PFSK-1 (cell line): Measurements from ENCODE around the gene SERPINF2.
A peak's percentile ranks its signal among the peaks of the same experiment; 100 is the strongest.

Experiments used
- POLR2AphosphoS5 ChIP-seq: IDR thresholded peaks from 2 replicates; pipeline ENCODE4 v1.6.1; 2012; ENCODE audit warnings: low read depth, mild to moderate bottlenecking, control low read depth, low read length, moderate library complexity
- SIN3A ChIP-seq: IDR thresholded peaks from 2 replicates; pipeline ENCODE4 v1.6.1; 2012; ENCODE audit warnings: mild to moderate bottlenecking, low read length, moderate library complexity, borderline replicate concordance; ENCODE audit not compliant: insufficient read depth
- TAF1 ChIP-seq: IDR thresholded peaks from 2 replicates; pipeline ENCODE4 v1.6.1; 2012; ENCODE audit warnings: low read length, control low read depth, borderline replicate concordance; ENCODE audit not compliant: insufficient read depth
- TF ChIP-seq, protein P1 (sequence below), 2 experiments: IDR thresholded peaks; 2 replicates each; pipeline versions ENCODE4 v1.6.1 to v1.8.0; 2011 to 2012; ENCODE audit warnings: low read depth in 2 of 2, low read length in 2 of 2, control low read depth in 1 of 2, inconsistent platforms in 1 of 2, mild to moderate bottlenecking in 1 of 2, moderate library complexity in 1 of 2; ENCODE audit not compliant: insufficient read depth in 1 of 2

DNA sequence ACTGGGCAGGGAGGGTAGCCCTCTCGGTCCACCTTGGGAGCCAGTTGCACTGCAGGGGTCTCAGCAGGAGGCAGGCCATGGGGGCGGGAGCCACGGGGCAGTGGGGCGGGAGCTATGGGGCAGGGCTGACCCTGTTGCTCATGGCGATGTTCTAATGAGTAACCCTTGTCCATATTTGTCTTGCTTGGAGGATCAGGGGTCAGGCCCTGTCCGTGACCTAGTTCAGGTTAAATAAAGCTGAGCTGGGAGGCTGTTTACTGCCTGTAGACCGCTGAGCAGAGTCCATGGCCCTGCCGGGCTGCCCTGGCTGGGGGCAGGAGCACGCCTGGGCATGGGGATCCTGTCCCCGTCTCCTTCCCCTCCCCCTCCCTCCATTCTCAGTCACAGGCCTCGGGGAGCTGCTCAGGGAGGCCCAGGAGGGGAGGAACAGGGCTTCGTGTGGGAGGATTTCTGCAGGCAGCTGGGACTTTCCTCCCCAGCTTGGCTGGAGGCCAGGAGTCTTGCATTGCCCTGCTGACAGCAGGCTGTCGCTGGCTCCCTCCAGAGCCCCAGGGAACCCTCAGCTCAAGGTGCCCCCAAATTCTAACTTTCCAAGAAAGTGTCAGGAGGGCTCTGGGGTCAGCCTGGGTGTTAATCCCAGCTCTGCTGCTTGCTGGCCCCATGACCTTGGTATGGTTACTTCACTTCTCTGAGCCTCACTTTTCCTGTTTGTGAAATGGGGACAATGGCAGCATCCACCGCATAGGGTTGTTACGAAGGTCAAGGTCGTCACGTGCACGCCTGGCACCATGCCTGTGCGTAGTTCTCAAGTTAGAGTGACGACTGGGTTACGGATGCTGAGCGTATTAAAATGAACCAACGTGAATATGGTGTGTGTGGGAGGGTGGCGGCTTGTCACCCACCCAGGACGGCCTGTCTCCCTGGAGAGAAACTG is 6.1 kb upstream of the SERPINF2 start:
- TF ChIP-seq, protein P1, sequence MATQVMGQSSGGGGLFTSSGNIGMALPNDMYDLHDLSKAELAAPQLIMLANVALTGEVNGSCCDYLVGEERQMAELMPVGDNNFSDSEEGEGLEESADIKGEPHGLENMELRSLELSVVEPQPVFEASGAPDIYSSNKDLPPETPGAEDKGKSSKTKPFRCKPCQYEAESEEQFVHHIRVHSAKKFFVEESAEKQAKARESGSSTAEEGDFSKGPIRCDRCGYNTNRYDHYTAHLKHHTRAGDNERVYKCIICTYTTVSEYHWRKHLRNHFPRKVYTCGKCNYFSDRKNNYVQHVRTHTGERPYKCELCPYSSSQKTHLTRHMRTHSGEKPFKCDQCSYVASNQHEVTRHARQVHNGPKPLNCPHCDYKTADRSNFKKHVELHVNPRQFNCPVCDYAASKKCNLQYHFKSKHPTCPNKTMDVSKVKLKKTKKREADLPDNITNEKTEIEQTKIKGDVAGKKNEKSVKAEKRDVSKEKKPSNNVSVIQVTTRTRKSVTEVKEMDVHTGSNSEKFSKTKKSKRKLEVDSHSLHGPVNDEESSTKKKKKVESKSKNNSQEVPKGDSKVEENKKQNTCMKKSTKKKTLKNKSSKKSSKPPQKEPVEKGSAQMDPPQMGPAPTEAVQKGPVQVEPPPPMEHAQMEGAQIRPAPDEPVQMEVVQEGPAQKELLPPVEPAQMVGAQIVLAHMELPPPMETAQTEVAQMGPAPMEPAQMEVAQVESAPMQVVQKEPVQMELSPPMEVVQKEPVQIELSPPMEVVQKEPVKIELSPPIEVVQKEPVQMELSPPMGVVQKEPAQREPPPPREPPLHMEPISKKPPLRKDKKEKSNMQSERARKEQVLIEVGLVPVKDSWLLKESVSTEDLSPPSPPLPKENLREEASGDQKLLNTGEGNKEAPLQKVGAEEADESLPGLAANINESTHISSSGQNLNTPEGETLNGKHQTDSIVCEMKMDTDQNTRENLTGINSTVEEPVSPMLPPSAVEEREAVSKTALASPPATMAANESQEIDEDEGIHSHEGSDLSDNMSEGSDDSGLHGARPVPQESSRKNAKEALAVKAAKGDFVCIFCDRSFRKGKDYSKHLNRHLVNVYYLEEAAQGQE (IDR thresholded peaks at IDR 0.05; ENCODE audit: insufficient read depth in 1 of 2, low read depth in 2 of 2, low read length in 2 of 2) = 0 out of 4 replicates have a peak, but pooled peaks of 1 of the 2 experiments have one; percentile 22
- TF ChIP-seq POLR2AphosphoS5 (no peak), SIN3A (no peak), TAF1 (no peak)
